GM19468 (cell line): ENCODE results near the gene C2.

Experiments used
- ATAC-seq: cut with Tn5 transposase; IDR thresholded peaks from one replicate; pipeline ENCODE4 v1.9.1; 2021; ENCODE audit warnings: mild to moderate bottlenecking, moderate library complexity, moderate number of reproducible peaks; ENCODE audit not compliant: unreplicated experiment; ENCODE audit errors: extremely low read depth

C2 gene

GRCh38 chr6:31952140-31952805 is 24.8 kb downstream of the C2 start:
- ATAC-seq, result no peak

GRCh38 chr6:31952890-31953289 is 25.4 kb downstream of the C2 start:
- no peak for ATAC-seq

GRCh38 chr6:31954511-31954910 is 27.0 kb downstream of the C2 start:
- ATAC-seq, result no peak

GRCh38 chr6:31956796-31957195 is 29.3 kb downstream of the C2 start:
- ATAC-seq, result no peak

- ATAC-seq, result no peak
Measured at GRCh38 chr6:31958412-31958740, 30.9 kb downstream of the C2 start.

- peak; percentile 94 for ATAC-seq
Measured at GRCh38 chr6:31958741-31959739, 31.5 kb downstream of the C2 start, which contains the start of the genes NELFE and SKIC2. TSS of gene NELFE (minus strand) at chr6:31958971. CDS start at chr6:31958446, 525 bp downstream. TSS of gene SKIC2 (plus strand) at chr6:31959175. CDS start at chr6:31959193, 18 bp downstream.

- no peak for ATAC-seq
Measured at GRCh38 chr6:31961616-31962015, 34.1 kb downstream of the C2 start.

- no peak for ATAC-seq
Measured at GRCh38 chr6:31963921-31964320, 36.4 kb downstream of the C2 start.

GRCh38 chr6:31965700-31966099 is 38.2 kb downstream of the C2 start:
- ATAC-seq, result no peak

GRCh38 chr6:31966506-31966905 is 39.0 kb downstream of the C2 start:
- no peak for ATAC-seq

GRCh38 chr6:31966997-31967925 is 39.7 kb downstream of the C2 start:
- no peak for ATAC-seq

GRCh38 chr6:31967926-31968320 is 40.4 kb downstream of the C2 start:
- ATAC-seq, result no peak

GRCh38 chr6:31968326-31968725 is 40.8 kb downstream of the C2 start:
- no peak for ATAC-seq

- ATAC-seq, result no peak
Measured at GRCh38 chr6:31968791-31969711, 41.5 kb downstream of the C2 start.

- no peak for ATAC-seq
Measured at GRCh38 chr6:31969712-31970603, 42.4 kb downstream of the C2 start.

GRCh38 chr6:31970604-31971271 is 43.2 kb downstream of the C2 start:
- no peak for ATAC-seq

GRCh38 chr6:31971279-31971992 is 43.9 kb downstream of the C2 start:
- ATAC-seq, result no peak
